Activated CD8-positive, alpha-beta memory T cell treated with anti-CD3 and anti-CD28 coated beads for 36 hours (primary cell): ENCODE results near the gene PALLD. TPM values are rescaled to one million over a fixed set of nuclear protein-coding genes. Genes with fewer than 3 reads are reported as not detected.
"Not testable (repeated sequence)": the region's sequence is repeated elsewhere in the genome, so short reads cannot be mapped to it uniquely, and the experiment has no call there.

ENCODE experiments used
- CTCF ChIA-PET: fragments of 350-600 bp; sonication (Branson Sonifier 250); formaldehyde crosslinking; loops from one replicate; lab custom pipeline; 2021; ENCODE audit warnings: antibody characterized with exemption; lab: Charles Lee
- POLR2A ChIA-PET: fragments of 350-600 bp; sonication (Branson Sonifier 250); formaldehyde crosslinking; loops from one replicate; lab custom pipeline; 2021; ENCODE audit warnings: antibody characterized with exemption; lab: Charles Lee
- total RNA-seq, 2 experiments: library from RNA; stranded (reverse); gene quantifications; one replicate each; pipeline ENCODE4 v1.2.3, GENCODE V29; 2021

PALLD gene
- total RNA-seq, 2 experiments from 2014 or later, result 0.69 to 0.84 TPM

- POLR2A ChIA-PET, result no interaction called here
- CTCF ChIA-PET, result no interaction called here
Measured at GRCh38 chr4:168787801-168788595, 291.1 kb downstream of the PALLD start.

GRCh38 chr4:168790898-168791297 is 294.0 kb downstream of the PALLD start:
- CTCF ChIA-PET, result no interaction called here
- POLR2A ChIA-PET, result no interaction called here

GRCh38 chr4:168791376-168791775 is 294.5 kb downstream of the PALLD start:
- CTCF ChIA-PET, result no interaction called here
- POLR2A ChIA-PET, result no interaction called here

GRCh38 chr4:168793542-168793941 is 296.7 kb downstream of the PALLD start:
- ChIA-PET POLR2A (no interaction called here), CTCF (no interaction called here)

GRCh38 chr4:168794092-168794707 is 297.3 kb downstream of the PALLD start:
- ChIA-PET POLR2A (no interaction called here), CTCF (no interaction called here)

GRCh38 chr4:168794881-168795280 is 298.0 kb downstream of the PALLD start:
- CTCF ChIA-PET, result no interaction called here
- POLR2A ChIA-PET, result no interaction called here

GRCh38 chr4:168795346-168795745 is 298.5 kb downstream of the PALLD start:
- POLR2A ChIA-PET, result no interaction called here
- CTCF ChIA-PET, result interaction anchor here (0.6 kb wide), 1 partner anchor 456 kb away, joined by 3 read pairs; no protein-coding TSS in a partner anchor

GRCh38 chr4:168796362-168797106 is 299.7 kb downstream of the PALLD start:
- ChIA-PET POLR2A (no interaction called here), CTCF (no interaction called here)

GRCh38 chr4:168797194-168797593 is 300.3 kb downstream of the PALLD start:
- POLR2A ChIA-PET, result no interaction called here

GRCh38 chr4:168797738-168798375 is 301.0 kb downstream of the PALLD start:
- CTCF ChIA-PET, result no interaction called here
- POLR2A ChIA-PET, result no interaction called here

More at GRCh38 chr4:168797194-168797593, 300.3 kb downstream of the PALLD start:
- CTCF ChIA-PET, result no interaction called here

GRCh38 chr4:168800926-168801325 is 304.1 kb downstream of the PALLD start:
- CTCF ChIA-PET, result no interaction called here
- POLR2A ChIA-PET, result interaction anchor here (0.6 kb wide), 1 partner anchor 167 kb away, joined by 3 read pairs; no protein-coding TSS in a partner anchor

GRCh38 chr4:168802222-168802621 is 305.4 kb downstream of the PALLD start:
- POLR2A ChIA-PET, result no interaction called here
- CTCF ChIA-PET, result no interaction called here

- POLR2A ChIA-PET, CTCF ChIA-PET: not testable (repeated sequence)
Measured at GRCh38 chr4:168803052-168803451, 306.2 kb downstream of the PALLD start.

GRCh38 chr4:168803732-168804131 is 306.9 kb downstream of the PALLD start:
- CTCF ChIA-PET, result no interaction called here
- POLR2A ChIA-PET, result no interaction called here

GRCh38 chr4:168804146-168804545 is 307.3 kb downstream of the PALLD start:
- ChIA-PET CTCF (no interaction called here), POLR2A (no interaction called here)

GRCh38 chr4:168805341-168805740 is 308.5 kb downstream of the PALLD start:
- POLR2A ChIA-PET, result no interaction called here

GRCh38 chr4:168806247-168806646 is 309.4 kb downstream of the PALLD start:
- CTCF ChIA-PET, POLR2A ChIA-PET: not testable (repeated sequence)

More at GRCh38 chr4:168805341-168805740, 308.5 kb downstream of the PALLD start:
- CTCF ChIA-PET, result no interaction called here

- POLR2A ChIA-PET, result no interaction called here
- CTCF ChIA-PET, result interaction anchor here (0.8 kb wide), 1 partner anchor 37 kb away, joined by 3 read pairs; no protein-coding TSS in a partner anchor
Measured at GRCh38 chr4:168811207-168811606, 314.4 kb downstream of the PALLD start.

- POLR2A ChIA-PET, result no interaction called here
- CTCF ChIA-PET, result no interaction called here
Measured at GRCh38 chr4:168811786-168812651, 315.2 kb downstream of the PALLD start.
